ENCODE results near the gene OTOP3.
A peak's percentile ranks its signal among the peaks of the same experiment; 100 is the strongest.

OTOP3 gene

DNA sequence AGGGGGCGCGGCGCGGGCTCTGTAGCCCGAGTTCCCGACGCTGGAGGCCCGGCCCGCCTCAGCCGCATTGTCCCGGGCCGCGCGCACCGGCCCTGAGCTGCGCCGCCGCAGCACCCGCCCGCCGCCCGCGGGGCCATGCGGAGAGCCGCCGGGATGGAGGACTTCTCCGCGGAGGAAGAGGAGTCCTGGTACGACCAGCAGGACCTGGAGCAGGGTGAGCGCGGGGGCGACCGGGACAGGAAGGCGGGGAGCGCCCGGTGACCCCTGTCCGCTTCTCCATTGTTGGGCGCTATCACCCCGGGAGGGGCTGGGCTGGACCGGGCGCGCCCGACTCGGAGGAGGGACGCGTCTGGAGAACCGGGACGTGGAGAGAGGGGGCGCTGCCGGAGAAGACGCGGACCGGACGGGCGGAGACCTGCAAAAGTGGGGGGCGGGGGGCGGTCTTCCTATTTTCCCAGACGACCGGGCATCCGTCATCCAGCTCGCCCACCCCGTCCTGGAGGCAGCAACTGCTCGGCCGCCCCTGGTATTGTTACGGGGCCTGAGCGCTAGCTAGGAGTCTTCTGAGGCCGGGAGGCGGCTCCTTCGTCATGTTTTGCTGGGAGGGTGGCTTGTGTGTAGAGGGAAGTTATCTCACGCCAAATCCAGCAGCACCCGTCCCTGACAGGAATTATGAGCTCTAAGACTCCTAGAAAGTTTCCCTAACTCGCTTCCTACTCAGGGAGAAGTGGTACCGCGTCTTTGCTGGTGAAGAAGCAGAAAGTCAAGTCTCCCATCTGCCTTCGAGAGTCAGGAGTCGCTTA is 52.4 kb downstream of the OTOP3 start:
- peak; percentile 86 for DNase-seq

DNA sequence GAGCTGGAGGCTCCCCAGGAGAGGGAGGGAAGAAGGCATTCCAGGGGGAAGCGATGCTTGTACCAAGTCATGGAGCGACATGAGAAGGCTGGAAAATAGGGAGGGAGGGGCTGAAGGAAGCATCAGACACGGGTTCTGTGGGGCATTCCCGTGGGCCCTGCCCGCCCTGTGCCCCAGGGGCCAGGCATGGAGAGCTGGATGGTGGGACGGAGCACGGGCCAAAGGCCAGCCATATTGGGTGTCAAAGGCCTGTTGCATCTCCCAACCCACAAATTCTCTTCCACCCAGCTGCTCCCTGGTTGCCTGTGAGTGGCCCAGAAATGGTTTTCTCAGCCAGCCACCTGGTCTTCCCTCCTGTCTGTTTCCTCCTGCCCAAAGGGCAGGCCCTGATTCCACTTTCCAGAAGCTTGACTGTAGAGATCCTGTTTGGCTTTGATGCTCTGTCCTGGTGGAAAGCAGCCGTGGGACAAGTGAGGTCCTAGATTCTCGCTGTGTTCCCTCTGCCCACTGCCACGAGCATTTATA is 54.9 kb downstream of the OTOP3 start:
- no peak for DNase-seq

DNA sequence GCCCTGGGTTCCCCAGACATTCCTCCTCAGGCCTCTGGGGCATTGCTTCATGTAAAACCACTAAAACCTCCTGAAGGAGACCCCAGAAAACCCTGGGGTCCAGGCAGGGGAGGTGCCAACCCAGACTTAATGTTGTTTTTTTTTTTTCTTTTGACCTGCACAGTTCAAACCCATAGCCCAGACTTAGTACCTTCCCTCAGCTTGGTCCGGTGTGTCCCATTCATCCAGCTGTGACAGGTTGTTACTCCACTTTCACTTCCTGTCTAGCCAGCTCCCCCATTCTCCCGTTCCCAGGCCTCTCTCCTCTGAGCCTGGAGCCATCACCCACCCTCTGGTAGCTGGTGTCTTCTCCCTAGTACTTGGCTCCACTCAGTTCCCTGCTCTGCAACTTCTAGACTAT is 56.5 kb downstream of the OTOP3 start:
- no peak for DNase-seq

DNA sequence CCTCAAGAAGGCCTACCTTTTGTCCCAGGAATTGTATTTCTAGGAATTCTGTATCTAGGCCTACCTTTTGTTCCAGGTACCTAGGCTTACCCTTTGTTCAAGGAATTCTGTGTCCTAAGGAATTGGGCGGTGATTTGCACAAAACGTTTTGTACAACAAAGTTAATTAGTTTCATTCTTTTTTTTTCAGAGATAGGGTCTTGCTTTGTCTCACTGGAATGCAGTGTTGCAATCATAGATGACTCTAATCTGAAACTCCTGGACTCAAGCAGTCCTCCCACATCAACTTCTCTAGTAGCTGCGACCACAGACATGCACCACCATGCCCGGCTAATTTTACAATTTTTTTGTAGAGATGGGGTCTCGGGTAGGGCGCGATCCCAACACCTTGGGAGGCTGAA is 58.7 kb downstream of the OTOP3 start:
- peak; percentile 28 for DNase-seq

DNA sequence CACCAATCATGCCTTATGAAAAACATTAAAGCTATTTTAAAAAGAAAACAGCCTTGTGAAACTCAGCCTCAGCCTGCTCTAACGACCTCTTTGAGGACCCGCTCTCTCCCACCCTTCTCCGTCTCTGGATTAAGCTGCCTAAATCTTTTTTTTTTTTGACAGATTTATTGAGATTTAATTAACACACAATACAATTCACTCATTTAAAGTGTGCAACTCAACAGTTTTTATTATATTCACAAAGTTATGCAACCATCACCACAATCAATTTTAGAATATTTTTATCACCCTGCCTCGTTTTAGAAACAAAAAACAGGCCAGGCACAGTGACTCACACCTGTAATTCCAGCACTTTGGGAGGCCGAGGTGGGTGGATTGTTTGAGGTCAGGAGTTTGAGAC is 60.1 kb downstream of the OTOP3 start:
- DNase-seq: no peak

DNA sequence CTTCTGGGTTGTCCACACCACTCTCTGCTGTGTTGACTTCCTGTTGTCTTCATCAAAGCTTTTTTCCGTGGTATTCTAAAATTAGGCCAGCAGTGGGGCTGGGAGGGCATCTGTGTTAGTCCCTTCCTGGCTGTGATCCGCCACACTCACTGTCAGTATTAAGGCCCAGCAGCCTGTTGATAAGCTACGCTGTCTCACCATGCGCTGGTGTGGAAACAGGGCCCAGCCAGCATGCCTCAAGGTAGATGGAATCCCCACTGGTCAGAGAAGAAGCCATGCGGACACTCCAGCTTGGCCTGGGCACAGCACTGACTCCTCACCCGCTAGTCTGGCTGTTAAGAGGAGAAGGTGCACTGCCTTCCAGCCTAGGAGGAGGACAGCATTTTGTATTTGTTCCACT is 63.1 kb downstream of the OTOP3 start:
- no peak for DNase-seq

DNA sequence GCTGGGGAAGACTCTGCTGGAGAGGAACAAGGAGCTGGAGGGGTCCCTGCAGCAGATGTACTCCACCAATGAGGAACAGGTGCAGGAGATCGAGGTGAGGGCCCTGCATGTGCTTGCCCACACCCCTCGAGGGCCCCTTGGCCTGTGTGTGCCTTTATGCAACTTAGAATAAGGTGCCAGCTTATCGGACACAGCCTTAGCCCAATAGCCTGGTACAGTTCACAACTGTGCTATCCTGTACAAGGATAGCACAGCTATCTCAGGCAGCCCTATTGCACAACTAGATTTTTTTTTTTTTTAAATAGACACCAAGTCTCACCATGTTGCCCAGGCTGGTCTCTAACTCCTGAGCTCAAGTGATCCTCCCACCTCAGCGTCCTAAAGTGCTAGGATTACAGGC is 63.8 kb downstream of the OTOP3 start:
- no peak for DNase-seq

All from fibroblast of skin of scalp (primary cell).